ENCODE data around the gene KHNYN. TPM values are rescaled to one million over a fixed set of nuclear protein-coding genes. Genes with fewer than 3 reads are reported as not detected.
"Not testable (repeated sequence)": the region's sequence is repeated elsewhere in the genome, so short reads cannot be mapped to it uniquely, and the experiment has no call there.

Gene KHNYN
- total and polyA plus RNA-seq, 11 donors: 15.6 to 34.5 (median 20.1) TPM

- Histone ChIP-seq H3K27me3 (no peaks in the 10 kb centered on the region), H3K36me3 (no peaks in the 10 kb centered on the region), H3K27ac (no peak overlapping the region), H3K4me3 (no peak overlapping the region), H3K4me1 (no peaks in the 10 kb centered on the region), H3K9me3 (no peaks in the 10 kb centered on the region)
- intact Hi-C loops (cut with DNase I): no loop called here
- 45 to 52% (median 49%) methylated on average over 17 to 23 of the region's 23 CpGs for WGBS, 4 donors
- DNase-seq (peak in 1 of 5 donors; percentile 29), ATAC-seq (peak in 2 of 4 donors; percentile 61 to 80)
- TF ChIP-seq POLR2A (IDR thresholded peaks at IDR 0.05): no peak
- peak in 11 of 12 donors; percentile 36 to 60 (median 46) for TF ChIP-seq CTCF (IDR thresholded peaks at IDR 0.05)
Observed at GRCh38 chr14:24481622-24482324, 52.0 kb downstream of the KHNYN start.

- H3K36me3 ChIP-seq; H3K27me3 ChIP-seq; H3K9me3 ChIP-seq; H3K4me3 ChIP-seq; H3K4me1 ChIP-seq; ATAC-seq; intact Hi-C loops (cut with DNase I); H3K27ac ChIP-seq; DNase-seq: not testable (repeated sequence)
- WGBS, 4 donors: 52 to 68% (median 62%) methylated on average over 2 of the region's 2 CpGs
Observed at GRCh38 chr14:24482699-24483303, 53.0 kb downstream of the KHNYN start.

GRCh38 chr14:24483604-24484252 is 54.0 kb downstream of the KHNYN start:
- 51 to 64% (median 62%) methylated on average over 4 of the region's 4 CpGs for WGBS, 4 donors
- no peak for TF ChIP-seq CTCF (IDR thresholded peaks at IDR 0.05)
- TF ChIP-seq POLR2A (IDR thresholded peaks at IDR 0.05): no peak
- Histone ChIP-seq H3K4me1 (no peaks in the 10 kb centered on the region), H3K9me3 (no peaks in the 10 kb centered on the region), H3K27ac (no peak overlapping the region), H3K4me3 (no peak overlapping the region), H3K36me3 (no peaks in the 10 kb centered on the region), H3K27me3 (no peaks in the 10 kb centered on the region)
- intact Hi-C loops (cut with DNase I): no loop called here
- ATAC-seq (no peak), DNase-seq (no peak)

Other genes with a start within 250 kb of the KHNYN start
- gene IPO4, start 241.1 kb upstream of the KHNYN start, total RNA-seq: 10 to 100 TPM in 8 of 9 donors, 1 to 10 TPM in 1; 9.1 to 25.6 (median 17.2) TPM
- 10 to 100 TPM in 1 of 2 donors, 1 to 10 TPM in 1; 1.8 to 40.0 TPM for gene IPO4, start 241.1 kb upstream of the KHNYN start, polyA plus RNA-seq
- 10 to 100 TPM; 15.4 to 32.3 (median 26.3) TPM for gene TM9SF1, start 234.5 kb upstream of the KHNYN start, total RNA-seq
- 10 to 100 TPM in 1 of 2 donors, 1 to 10 TPM in 1; 6.1 to 52.8 TPM for gene TM9SF1, start 234.5 kb upstream of the KHNYN start, polyA plus RNA-seq
- under 1 TPM in 1 of 9 donors, not detected in 8; 0.19 TPM for gene TSSK4, start 224.3 kb upstream of the KHNYN start, total RNA-seq
- under 1 TPM in 1 of 2 donors, not detected in 1; 0.23 TPM for gene TSSK4, start 224.3 kb upstream of the KHNYN start, polyA plus RNA-seq
- 10 to 100 TPM; 20.2 to 42.3 (median 34.5) TPM for gene CHMP4A, start 216.5 kb upstream of the KHNYN start, total RNA-seq
- gene CHMP4A, start 216.5 kb upstream of the KHNYN start, polyA plus RNA-seq: 10 to 100 TPM; 32.1 to 72.8 TPM
- gene MDP1, start 213.9 kb upstream of the KHNYN start, total RNA-seq: 10 to 100 TPM; 12.8 to 22.6 (median 15.5) TPM
- gene MDP1, start 213.9 kb upstream of the KHNYN start, polyA plus RNA-seq: 10 to 100 TPM; 20.8 to 26.5 TPM
- gene NEDD8, start 197.6 kb upstream of the KHNYN start, total RNA-seq: 100 to 1,000 TPM; 174 to 217 (median 197) TPM
- 100 to 1,000 TPM; 276 to 287 TPM for gene NEDD8, start 197.6 kb upstream of the KHNYN start, polyA plus RNA-seq
- gene GMPR2, start 197.0 kb upstream of the KHNYN start, total RNA-seq: 10 to 100 TPM; 23.9 to 55.9 (median 32.8) TPM
- gene GMPR2, start 197.0 kb upstream of the KHNYN start, polyA plus RNA-seq: 10 to 100 TPM; 26.6 to 28.1 TPM
- gene TINF2, start 187.3 kb upstream of the KHNYN start, total RNA-seq: 10 to 100 TPM; 34.5 to 58.1 (median 42.6) TPM
- gene TINF2, start 187.3 kb upstream of the KHNYN start, polyA plus RNA-seq: 10 to 100 TPM; 16.1 to 55.4 TPM
- 10 to 100 TPM in 1 of 9 donors, 1 to 10 TPM in 3, under 1 TPM in 2, not detected in 3; 0.52 to 38.9 (median 1.0) TPM for gene TGM1, start 166.8 kb upstream of the KHNYN start, total RNA-seq
- under 1 TPM; 0.61 to 0.69 TPM for gene TGM1, start 166.8 kb upstream of the KHNYN start, polyA plus RNA-seq
- 10 to 100 TPM; 18.8 to 33.1 (median 26.7) TPM for gene RABGGTA, start 158.4 kb upstream of the KHNYN start, total RNA-seq
- 10 to 100 TPM; 26.3 to 29.2 TPM for gene RABGGTA, start 158.4 kb upstream of the KHNYN start, polyA plus RNA-seq
- gene DHRS1, start 130.2 kb upstream of the KHNYN start, total RNA-seq: 10 to 100 TPM in 6 of 9 donors, 1 to 10 TPM in 3; 6.3 to 18.1 (median 11.3) TPM
- gene DHRS1, start 130.2 kb upstream of the KHNYN start, polyA plus RNA-seq: 10 to 100 TPM in 1 of 2 donors, 1 to 10 TPM in 1; 5.5 to 10.7 TPM
- 10 to 100 TPM; 22.1 to 34.0 (median 27.8) TPM for gene NOP9, start 130.1 kb upstream of the KHNYN start, total RNA-seq
- gene NOP9, start 130.1 kb upstream of the KHNYN start, polyA plus RNA-seq: 10 to 100 TPM; 13.5 to 29.8 TPM
- gene CIDEB, start 122.0 kb upstream of the KHNYN start, total RNA-seq: 10 to 100 TPM in 1 of 9 donors, 1 to 10 TPM in 8; 1.7 to 10.1 (median 3.0) TPM
- 1 to 10 TPM; 2.6 to 3.2 TPM for gene CIDEB, start 122.0 kb upstream of the KHNYN start, polyA plus RNA-seq
- gene LTB4R2, start 119.8 kb upstream of the KHNYN start, total RNA-seq: 1 to 10 TPM in 7 of 9 donors, under 1 TPM in 2; 0.81 to 3.8 (median 1.6) TPM
- under 1 TPM; 0.53 to 0.64 TPM for gene LTB4R2, start 119.8 kb upstream of the KHNYN start, polyA plus RNA-seq
- 1 to 10 TPM in 8 of 9 donors, under 1 TPM in 1; 0.92 to 8.8 (median 1.7) TPM for gene LTB4R, start 118.5 kb upstream of the KHNYN start, total RNA-seq
- gene LTB4R, start 118.5 kb upstream of the KHNYN start, polyA plus RNA-seq: 1 to 10 TPM; 1.2 to 2.2 TPM
- gene ADCY4, start 94.9 kb upstream of the KHNYN start, total RNA-seq: 10 to 100 TPM; 20.7 to 47.5 (median 27.5) TPM
- 10 to 100 TPM; 21.9 to 40.4 TPM for gene ADCY4, start 94.9 kb upstream of the KHNYN start, polyA plus RNA-seq
- 10 to 100 TPM in 1 of 9 donors, 1 to 10 TPM in 6, under 1 TPM in 2; 0.75 to 10.5 (median 3.0) TPM for gene RIPK3, start 90.0 kb upstream of the KHNYN start, total RNA-seq
- 1 to 10 TPM; 4.0 to 4.4 TPM for gene RIPK3, start 90.0 kb upstream of the KHNYN start, polyA plus RNA-seq
- 10 to 100 TPM in 7 of 9 donors, 1 to 10 TPM in 2; 6.5 to 19.1 (median 11.7) TPM for gene NFATC4, start 61.8 kb upstream of the KHNYN start, total RNA-seq
- gene NFATC4, start 61.8 kb upstream of the KHNYN start, polyA plus RNA-seq: 10 to 100 TPM; 12.5 to 23.0 TPM
- gene NYNRIN, start 31.0 kb upstream of the KHNYN start, total RNA-seq: 10 to 100 TPM in 1 of 9 donors, 1 to 10 TPM in 8; 3.7 to 10.0 (median 7.5) TPM
- gene NYNRIN, start 31.0 kb upstream of the KHNYN start, polyA plus RNA-seq: 1 to 10 TPM; 3.6 to 6.7 TPM
- gene CBLN3, start 286 bp upstream of the KHNYN start, total RNA-seq: 1 to 10 TPM in 5 of 9 donors, under 1 TPM in 4; 0.38 to 4.9 (median 1.0) TPM
- under 1 TPM; 0.72 to 0.80 TPM for gene CBLN3, start 286 bp upstream of the KHNYN start, polyA plus RNA-seq
- gene SDR39U1, start 12.8 kb downstream of the KHNYN start, total RNA-seq: 10 to 100 TPM; 58.6 to 74.6 (median 60.5) TPM
- 100 to 1,000 TPM in 1 of 2 donors, 10 to 100 TPM in 1; 68.4 to 109 TPM for gene SDR39U1, start 12.8 kb downstream of the KHNYN start, polyA plus RNA-seq
- 1 to 10 TPM in 1 of 9 donors, under 1 TPM in 3, not detected in 5; 0.31 to 2.2 (median 0.52) TPM for gene CMA1, start 78.3 kb downstream of the KHNYN start, total RNA-seq
- gene CMA1, start 78.3 kb downstream of the KHNYN start, polyA plus RNA-seq: under 1 TPM in 1 of 2 donors, not detected in 1; 0.19 TPM
- gene CTSG, start 146.3 kb downstream of the KHNYN start, total RNA-seq: 1 to 10 TPM in 4 of 9 donors, under 1 TPM in 4, not detected in 1; 0.42 to 2.9 (median 0.91) TPM
- under 1 TPM in 1 of 2 donors, not detected in 1; 0.08 TPM for gene CTSG, start 146.3 kb downstream of the KHNYN start, polyA plus RNA-seq
- 1 to 10 TPM in 4 of 9 donors, not detected in 5; 1.2 to 5.9 (median 2.6) TPM for gene GZMH, start 179.7 kb downstream of the KHNYN start, total RNA-seq
- under 1 TPM; 0.30 to 0.61 TPM for gene GZMH, start 179.7 kb downstream of the KHNYN start, polyA plus RNA-seq
- 10 to 100 TPM in 1 of 9 donors, 1 to 10 TPM in 3, under 1 TPM in 3, not detected in 2; 0.49 to 18.8 (median 1.3) TPM for gene GZMB, start 204.2 kb downstream of the KHNYN start, total RNA-seq
- gene GZMB, start 204.2 kb downstream of the KHNYN start, polyA plus RNA-seq: 1 to 10 TPM in 1 of 2 donors, under 1 TPM in 1; 0.32 to 1.4 TPM